K562 (cell line): Measurements from ENCODE around the gene ITGAD. TPM values are rescaled to one million over a fixed set of nuclear protein-coding genes. Genes with fewer than 3 reads are reported as not detected.
A peak's percentile ranks its signal among the peaks of the same experiment; 100 is the strongest.

ENCODE experiments used
- CREB1 ChIP-seq, 2 experiments: sonication (generic) in 1 of 2; formaldehyde crosslinking in 1 of 2; IDR thresholded peaks; 2 replicates each; pipeline versions ENCODE4 v1.6.1 to v1.8.0; 2012 to 2022; ENCODE audit warnings: inconsistent platforms in 1 of 2, mild to moderate bottlenecking in 1 of 2, missing genetic modification reagents in 1 of 2, moderate library complexity in 1 of 2
- HMG20B ChIP-seq: fragments of 250-450 bp; sonication (Bioruptor Pico); IDR thresholded peaks from 2 replicates; pipeline ENCODE4 v1.5.0; 2021; ENCODE audit warnings: mild to moderate bottlenecking
- NCOA2 ChIP-seq, 2 experiments: fragments of 450-650 bp; IDR thresholded peaks; 2 replicates each; pipeline ENCODE4 v1.6.1; 2018; ENCODE audit warnings: mild to moderate bottlenecking in 2 of 2, moderate library complexity in 1 of 2; ENCODE audit not compliant: partially characterized antibody in 2 of 2
- NFYB ChIP-seq: IDR thresholded peaks from 2 replicates; pipeline ENCODE4 v1.6.1; 2011; ENCODE audit warnings: mild to moderate bottlenecking, moderate library complexity; ENCODE audit not compliant: insufficient read length; ENCODE audit errors: extremely low read depth
- POLR2AphosphoS2 ChIP-seq: IDR thresholded peaks from 2 replicates; pipeline ENCODE4 v1.6.1; 2012; ENCODE audit warnings: low read length, improper control_type of control experiment
- POLR3G ChIP-seq: IDR thresholded peaks from 2 replicates; pipeline ENCODE4 v1.6.1; 2011; ENCODE audit not compliant: insufficient read length, insufficient replicate concordance; ENCODE audit errors: extremely low read depth
- RFX7 ChIP-seq: fragments of 250-450 bp; sonication (Bioruptor Pico); IDR thresholded peaks from 2 replicates; pipeline ENCODE4 v1.5.1; 2021; ENCODE audit warnings: mild to moderate bottlenecking
- SPI1 ChIP-seq: IDR thresholded peaks from 2 replicates; pipeline ENCODE4 v1.6.1; 2011; ENCODE audit warnings: low read depth, low read length, control low read depth, borderline replicate concordance
- STAG1 ChIP-seq: sonication (generic); formaldehyde crosslinking; IDR thresholded peaks from 2 replicates; pipeline ENCODE4 v1.5.0; 2020; ENCODE audit warnings: missing genetic modification reagents, borderline replicate concordance
- TOE1 ChIP-seq, 2 experiments: fragments of 450-650 bp in 1 of 2; sonication (generic) in 1 of 2; formaldehyde crosslinking in 1 of 2; IDR thresholded peaks; 2 replicates each; pipeline versions ENCODE4 v1.7.1 to v1.8.0; 2016 to 2022; ENCODE audit warnings: borderline replicate concordance in 2 of 2, mild to moderate bottlenecking in 2 of 2, antibody characterized with exemption in 1 of 2, inconsistent platforms in 1 of 2, low read depth in 1 of 2, missing genetic modification reagents in 1 of 2, moderate library complexity in 1 of 2
- ZNF133 ChIP-seq: fragments of 250-450 bp; sonication (Bioruptor Pico); IDR thresholded peaks from 2 replicates; pipeline ENCODE4 v1.4.0; 2020; ENCODE audit warnings: mild to moderate bottlenecking
- ZNF561 ChIP-seq: fragments of 450-650 bp; formaldehyde crosslinking; conservative IDR thresholded peaks from 2 replicates; pipeline ENCODE4 v1.4.0; 2020; ENCODE audit warnings: mild to moderate bottlenecking, moderate library complexity
- polyA plus RNA-seq, 8 experiments: library from polyadenylated mRNA; depleted of rRNA in 4 of 8; stranded (reverse) in 5 of 8; unstranded in 3 of 8; fragments of >200 nt; fragmentation: Nextera tagmentation in 2 of 8; fragmentation: Illumina TruSeq in 1 of 8; extraction: Ambion mirVana in 2 of 8; extraction: Trizol in 1 of 8; gene quantifications; 2 replicates each; pipeline versions ENCODE4 v1.2.1 to v1.2.3, GENCODE V29; 2011 to 2014; ENCODE audit warnings: inconsistent platforms in 1 of 8, missing spikeins in 1 of 8
- total RNA-seq, 7 experiments: library from RNA; depleted of rRNA in 6 of 7; stranded (reverse); fragments of >200 nt in 6 of 7; fragmentation: Illumina TruSeq in 2 of 7; extraction: Trizol in 2 of 7; gene quantifications; 2 replicates each; pipeline versions ENCODE4 v1.2.1 to v1.2.3, GENCODE V29; 2011 to 2021; ENCODE audit warnings: low replicate concordance in 1 of 7
- TF ChIP-seq, protein P1 (sequence below): sonication (generic); formaldehyde crosslinking; IDR thresholded peaks from 2 replicates; pipeline ENCODE4 v1.8.0; 2022; ENCODE audit warnings: mild to moderate bottlenecking, missing genetic modification reagents
- TF ChIP-seq, protein P2 (sequence below): sonication (generic); formaldehyde crosslinking; IDR thresholded peaks from 2 replicates; pipeline ENCODE4 v1.8.1; 2023; ENCODE audit warnings: mild to moderate bottlenecking, missing genetic modification reagents
- TF ChIP-seq, protein P3 (sequence below): fragments of 450-650 bp; formaldehyde crosslinking; IDR thresholded peaks from 2 replicates; pipeline ENCODE4 v1.4.0; 2022; ENCODE audit warnings: mild to moderate bottlenecking, moderate library complexity
- TF ChIP-seq, protein P4 (sequence below): fragments of 250-450 bp; sonication (Bioruptor Pico); IDR thresholded peaks from 2 replicates; pipeline ENCODE4 v1.5.0; 2020; ENCODE audit warnings: mild to moderate bottlenecking, borderline replicate concordance

Gene ITGAD
- total and polyA plus RNA-seq, 9 of the 15 experiments (the other 6 are each of a cell fraction or from before 2014, with no cell fraction given): not detected

DNA sequence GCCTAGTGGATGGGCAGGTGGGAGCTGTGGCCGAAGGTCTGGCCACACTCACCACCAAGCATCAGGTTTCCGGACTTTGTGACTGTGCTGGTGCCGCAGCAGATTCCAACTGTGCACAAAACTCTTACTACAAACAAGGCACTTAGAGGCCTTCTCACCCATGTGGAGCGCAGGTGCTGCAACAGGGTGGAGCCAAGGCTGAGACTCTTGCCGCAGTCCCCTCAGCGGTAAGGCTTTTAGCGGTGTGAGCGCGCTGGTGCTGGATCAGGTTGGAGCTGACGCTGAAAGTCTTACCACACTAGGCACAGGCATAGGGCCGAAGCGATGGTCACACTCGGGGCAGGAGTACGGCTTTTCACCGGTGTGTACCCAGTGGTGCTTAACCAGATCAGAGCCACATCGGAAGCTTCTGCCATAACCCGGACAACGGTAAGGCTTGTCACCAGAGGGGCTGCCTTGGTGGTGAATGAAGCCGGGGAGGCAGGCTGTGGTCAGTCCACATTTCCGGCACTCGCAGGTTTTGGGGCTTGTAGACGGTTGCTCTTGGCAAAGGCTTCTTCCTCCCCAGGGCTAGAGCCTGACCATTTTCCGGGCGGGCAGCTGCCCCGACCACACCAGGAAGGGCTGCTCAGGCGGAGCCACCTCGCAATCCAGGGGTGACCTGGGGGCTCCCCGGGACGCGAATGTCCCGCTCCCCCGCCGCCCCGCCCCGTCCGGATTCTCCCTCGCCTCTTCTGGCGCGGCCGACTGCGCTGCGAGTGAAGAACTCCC, 65.1 kb downstream of the ITGAD start (continued):
- TF ChIP-seq, protein P1, sequence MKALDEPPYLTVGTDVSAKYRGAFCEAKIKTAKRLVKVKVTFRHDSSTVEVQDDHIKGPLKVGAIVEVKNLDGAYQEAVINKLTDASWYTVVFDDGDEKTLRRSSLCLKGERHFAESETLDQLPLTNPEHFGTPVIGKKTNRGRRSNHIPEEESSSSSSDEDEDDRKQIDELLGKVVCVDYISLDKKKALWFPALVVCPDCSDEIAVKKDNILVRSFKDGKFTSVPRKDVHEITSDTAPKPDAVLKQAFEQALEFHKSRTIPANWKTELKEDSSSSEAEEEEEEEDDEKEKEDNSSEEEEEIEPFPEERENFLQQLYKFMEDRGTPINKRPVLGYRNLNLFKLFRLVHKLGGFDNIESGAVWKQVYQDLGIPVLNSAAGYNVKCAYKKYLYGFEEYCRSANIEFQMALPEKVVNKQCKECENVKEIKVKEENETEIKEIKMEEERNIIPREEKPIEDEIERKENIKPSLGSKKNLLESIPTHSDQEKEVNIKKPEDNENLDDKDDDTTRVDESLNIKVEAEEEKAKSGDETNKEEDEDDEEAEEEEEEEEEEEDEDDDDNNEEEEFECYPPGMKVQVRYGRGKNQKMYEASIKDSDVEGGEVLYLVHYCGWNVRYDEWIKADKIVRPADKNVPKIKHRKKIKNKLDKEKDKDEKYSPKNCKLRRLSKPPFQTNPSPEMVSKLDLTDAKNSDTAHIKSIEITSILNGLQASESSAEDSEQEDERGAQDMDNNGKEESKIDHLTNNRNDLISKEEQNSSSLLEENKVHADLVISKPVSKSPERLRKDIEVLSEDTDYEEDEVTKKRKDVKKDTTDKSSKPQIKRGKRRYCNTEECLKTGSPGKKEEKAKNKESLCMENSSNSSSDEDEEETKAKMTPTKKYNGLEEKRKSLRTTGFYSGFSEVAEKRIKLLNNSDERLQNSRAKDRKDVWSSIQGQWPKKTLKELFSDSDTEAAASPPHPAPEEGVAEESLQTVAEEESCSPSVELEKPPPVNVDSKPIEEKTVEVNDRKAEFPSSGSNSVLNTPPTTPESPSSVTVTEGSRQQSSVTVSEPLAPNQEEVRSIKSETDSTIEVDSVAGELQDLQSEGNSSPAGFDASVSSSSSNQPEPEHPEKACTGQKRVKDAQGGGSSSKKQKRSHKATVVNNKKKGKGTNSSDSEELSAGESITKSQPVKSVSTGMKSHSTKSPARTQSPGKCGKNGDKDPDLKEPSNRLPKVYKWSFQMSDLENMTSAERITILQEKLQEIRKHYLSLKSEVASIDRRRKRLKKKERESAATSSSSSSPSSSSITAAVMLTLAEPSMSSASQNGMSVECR (CRISPR knock-in tag): peak; percentile 55; the same call in 1 of the 2 replicates
- no peak for TF ChIP-seq SPI1
- TF ChIP-seq NFYB: no peak
- no peak for TF ChIP-seq CREB1 (IDR thresholded peaks at IDR 0.05)
- peak; percentile 38; the same call in 1 of the 2 replicates for TF ChIP-seq CREB1 (CRISPR knock-in tag; IDR thresholded peaks at IDR 0.05)
- TF ChIP-seq TOE1 (IDR thresholded peaks at IDR 0.05; ENCODE audit: borderline replicate concordance): peak; percentile 56; the same call in 1 of the 2 replicates
- TF ChIP-seq TOE1 (CRISPR knock-in tag; IDR thresholded peaks at IDR 0.05; ENCODE audit: borderline replicate concordance, low read depth): no peak
- no peak for TF ChIP-seq ZNF561 (CRISPR knock-in tag)
- TF ChIP-seq, protein P2, sequence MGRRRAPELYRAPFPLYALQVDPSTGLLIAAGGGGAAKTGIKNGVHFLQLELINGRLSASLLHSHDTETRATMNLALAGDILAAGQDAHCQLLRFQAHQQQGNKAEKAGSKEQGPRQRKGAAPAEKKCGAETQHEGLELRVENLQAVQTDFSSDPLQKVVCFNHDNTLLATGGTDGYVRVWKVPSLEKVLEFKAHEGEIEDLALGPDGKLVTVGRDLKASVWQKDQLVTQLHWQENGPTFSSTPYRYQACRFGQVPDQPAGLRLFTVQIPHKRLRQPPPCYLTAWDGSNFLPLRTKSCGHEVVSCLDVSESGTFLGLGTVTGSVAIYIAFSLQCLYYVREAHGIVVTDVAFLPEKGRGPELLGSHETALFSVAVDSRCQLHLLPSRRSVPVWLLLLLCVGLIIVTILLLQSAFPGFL: no peak
- no peak for TF ChIP-seq POLR2AphosphoS2
- no peak for TF ChIP-seq HMG20B
- TF ChIP-seq ZNF133 (CRISPR knock-in tag): no peak
- no peak for TF ChIP-seq POLR3G
- no peak for TF ChIP-seq NCOA2 (IDR thresholded peaks at IDR 0.05; ENCODE audit: partially characterized antibody in 2 of 2)
- no peak for TF ChIP-seq RFX7 (CRISPR knock-in tag)
- TF ChIP-seq, protein P3, sequence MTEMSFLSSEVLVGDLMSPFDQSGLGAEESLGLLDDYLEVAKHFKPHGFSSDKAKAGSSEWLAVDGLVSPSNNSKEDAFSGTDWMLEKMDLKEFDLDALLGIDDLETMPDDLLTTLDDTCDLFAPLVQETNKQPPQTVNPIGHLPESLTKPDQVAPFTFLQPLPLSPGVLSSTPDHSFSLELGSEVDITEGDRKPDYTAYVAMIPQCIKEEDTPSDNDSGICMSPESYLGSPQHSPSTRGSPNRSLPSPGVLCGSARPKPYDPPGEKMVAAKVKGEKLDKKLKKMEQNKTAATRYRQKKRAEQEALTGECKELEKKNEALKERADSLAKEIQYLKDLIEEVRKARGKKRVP (CRISPR knock-in tag): no peak
- 0 out of 2 replicates have a peak, but pooled peaks have one; percentile 32 for TF ChIP-seq STAG1 (CRISPR knock-in tag)
- TF ChIP-seq, protein P4, sequence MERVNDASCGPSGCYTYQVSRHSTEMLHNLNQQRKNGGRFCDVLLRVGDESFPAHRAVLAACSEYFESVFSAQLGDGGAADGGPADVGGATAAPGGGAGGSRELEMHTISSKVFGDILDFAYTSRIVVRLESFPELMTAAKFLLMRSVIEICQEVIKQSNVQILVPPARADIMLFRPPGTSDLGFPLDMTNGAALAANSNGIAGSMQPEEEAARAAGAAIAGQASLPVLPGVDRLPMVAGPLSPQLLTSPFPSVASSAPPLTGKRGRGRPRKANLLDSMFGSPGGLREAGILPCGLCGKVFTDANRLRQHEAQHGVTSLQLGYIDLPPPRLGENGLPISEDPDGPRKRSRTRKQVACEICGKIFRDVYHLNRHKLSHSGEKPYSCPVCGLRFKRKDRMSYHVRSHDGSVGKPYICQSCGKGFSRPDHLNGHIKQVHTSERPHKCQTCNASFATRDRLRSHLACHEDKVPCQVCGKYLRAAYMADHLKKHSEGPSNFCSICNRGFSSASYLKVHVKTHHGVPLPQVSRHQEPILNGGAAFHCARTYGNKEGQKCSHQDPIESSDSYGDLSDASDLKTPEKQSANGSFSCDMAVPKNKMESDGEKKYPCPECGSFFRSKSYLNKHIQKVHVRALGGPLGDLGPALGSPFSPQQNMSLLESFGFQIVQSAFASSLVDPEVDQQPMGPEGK (CRISPR knock-in tag): no peak
